MCF 10A (cell line): ENCODE measurements around the gene UBE3A. TPM values are rescaled to one million over a fixed set of nuclear protein-coding genes. Genes with fewer than 3 reads are reported as not detected.

Experiments used
- BruUV-seq: library from RNA; stranded (reverse); fragments of 400-500 nt; replicated peaks from 2 replicates; lab custom pipeline; 2021; lab: Mats Ljungman, UMichigan
- CTCF ChIA-PET: fragments of 300-600 bp; sonication (Branson Sonifier 250); formaldehyde crosslinking; extraction: SDS; loops from one replicate; lab custom pipeline; 2021; ENCODE audit warnings: antibody characterized with exemption, inconsistent platforms; lab: Yijun Ruan, JAX
- POLR2A ChIA-PET: fragments of 300-600, 350-650 bp; sonication (Branson Sonifier 250); formaldehyde crosslinking; extraction: SDS; loops from one replicate; lab custom pipeline; 2020; ENCODE audit warnings: antibody characterized with exemption, inconsistent platforms; lab: Yijun Ruan, JAX
- DNase-seq: peaks from one replicate; pipeline ENCODE4 v3.0.0-alpha.2; 2018; ENCODE audit not compliant: unreplicated experiment
- H3K27ac Mint-ChIP-seq: one replicate; pipeline ENCODE4 v1.8.0; 2022; ENCODE audit warnings: mild to moderate bottlenecking, low read depth, mixed read lengths; ENCODE audit not compliant: unreplicated experiment
- H3K27me3 Mint-ChIP-seq: one replicate; pipeline ENCODE4 v1.8.0; 2022; ENCODE audit warnings: mixed read lengths; ENCODE audit not compliant: insufficient read depth, unreplicated experiment
- H3K36me3 Mint-ChIP-seq: one replicate; pipeline ENCODE4 v1.8.0; 2022; ENCODE audit warnings: mild to moderate bottlenecking, moderate library complexity, mixed read lengths; ENCODE audit not compliant: insufficient read depth, unreplicated experiment
- H3K4me1 Mint-ChIP-seq: one replicate; pipeline ENCODE4 v1.8.0; 2022; ENCODE audit warnings: mixed read lengths; ENCODE audit not compliant: insufficient read depth, unreplicated experiment
- H3K4me3 Mint-ChIP-seq: one replicate; pipeline ENCODE4 v1.8.0; 2022; ENCODE audit warnings: mild to moderate bottlenecking, moderate library complexity, mixed read lengths; ENCODE audit not compliant: unreplicated experiment
- H3K9me3 Mint-ChIP-seq: one replicate; pipeline ENCODE4 v1.8.0; 2022; ENCODE audit warnings: mixed read lengths; ENCODE audit not compliant: unreplicated experiment
- intact Hi-C: fragments of 100-400 bp; cut with micrococcal nuclease; formaldehyde crosslinking; loops from 2 replicates; pipeline ENCODE4 v1.14.1; 2022
- total RNA-seq: library from RNA; stranded (reverse); gene quantifications from 2 replicates; pipeline ENCODE4 v1.2.3, GENCODE V29; 2022
- TF ChIP-seq, protein P1 (sequence below): fragments of 200-600 bp; IDR thresholded peaks from one replicate; pipeline ENCODE4 v1.8.0; 2022; ENCODE audit warnings: antibody characterized with exemption, mild to moderate bottlenecking; ENCODE audit not compliant: unreplicated experiment

UBE3A gene
- total RNA-seq, 1 experiment from 2014 or later: 101 TPM

DNA sequence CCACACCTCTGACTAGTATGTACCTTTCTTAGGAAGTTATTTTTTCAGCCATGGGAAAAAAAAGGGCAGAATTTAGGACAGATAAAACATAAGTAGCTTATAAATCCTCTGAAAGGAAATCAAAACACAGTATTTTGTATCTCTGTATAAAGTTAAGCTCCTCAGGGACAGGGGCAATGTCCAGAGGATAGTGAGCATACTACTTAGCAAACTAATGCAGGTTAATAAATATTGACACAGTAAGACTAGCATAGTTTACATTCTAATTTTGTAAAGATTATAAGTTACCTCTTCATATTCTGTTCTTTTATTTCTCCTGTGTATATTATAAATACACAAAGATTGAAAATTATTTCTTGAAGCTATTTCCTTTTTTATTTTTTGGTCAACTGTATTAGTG, 2.1 kb downstream of the UBE3A start:
- H3K36me3 Mint-ChIP-seq: no peaks in the 10 kb centered on the region
- TF ChIP-seq, protein P1, sequence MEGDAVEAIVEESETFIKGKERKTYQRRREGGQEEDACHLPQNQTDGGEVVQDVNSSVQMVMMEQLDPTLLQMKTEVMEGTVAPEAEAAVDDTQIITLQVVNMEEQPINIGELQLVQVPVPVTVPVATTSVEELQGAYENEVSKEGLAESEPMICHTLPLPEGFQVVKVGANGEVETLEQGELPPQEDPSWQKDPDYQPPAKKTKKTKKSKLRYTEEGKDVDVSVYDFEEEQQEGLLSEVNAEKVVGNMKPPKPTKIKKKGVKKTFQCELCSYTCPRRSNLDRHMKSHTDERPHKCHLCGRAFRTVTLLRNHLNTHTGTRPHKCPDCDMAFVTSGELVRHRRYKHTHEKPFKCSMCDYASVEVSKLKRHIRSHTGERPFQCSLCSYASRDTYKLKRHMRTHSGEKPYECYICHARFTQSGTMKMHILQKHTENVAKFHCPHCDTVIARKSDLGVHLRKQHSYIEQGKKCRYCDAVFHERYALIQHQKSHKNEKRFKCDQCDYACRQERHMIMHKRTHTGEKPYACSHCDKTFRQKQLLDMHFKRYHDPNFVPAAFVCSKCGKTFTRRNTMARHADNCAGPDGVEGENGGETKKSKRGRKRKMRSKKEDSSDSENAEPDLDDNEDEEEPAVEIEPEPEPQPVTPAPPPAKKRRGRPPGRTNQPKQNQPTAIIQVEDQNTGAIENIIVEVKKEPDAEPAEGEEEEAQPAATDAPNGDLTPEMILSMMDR: no peak
- H3K27me3 Mint-ChIP-seq: no peaks in the 10 kb centered on the region
- H3K4me1 Mint-ChIP-seq: peaks cover 18% of the 10 kb centered on the region
- intact Hi-C loops: loop anchor here (5.0 kb wide), 2 partner anchors 89 to 479 kb away; no protein-coding TSS in a partner anchor
- POLR2A ChIA-PET: interaction anchor here (0.6 to 1.4 kb wide), 7 partner anchors 14 to 109 kb away, joined by 3 read pairs; no protein-coding TSS in a partner anchor
- no peaks in the 10 kb centered on the region for H3K9me3 Mint-ChIP-seq
- peak overlapping the region; percentile 95 for H3K27ac Mint-ChIP-seq
- peak overlapping the region; percentile 86 for H3K4me3 Mint-ChIP-seq
- no TSS peak for BruUV-seq
- no peak for DNase-seq
- CTCF ChIA-PET: interaction anchor here (0.6 to 1.0 kb wide), 6 partner anchors 16 to 337 kb away, joined by 3 to 6 read pairs (median 4); no protein-coding TSS in a partner anchor

DNA sequence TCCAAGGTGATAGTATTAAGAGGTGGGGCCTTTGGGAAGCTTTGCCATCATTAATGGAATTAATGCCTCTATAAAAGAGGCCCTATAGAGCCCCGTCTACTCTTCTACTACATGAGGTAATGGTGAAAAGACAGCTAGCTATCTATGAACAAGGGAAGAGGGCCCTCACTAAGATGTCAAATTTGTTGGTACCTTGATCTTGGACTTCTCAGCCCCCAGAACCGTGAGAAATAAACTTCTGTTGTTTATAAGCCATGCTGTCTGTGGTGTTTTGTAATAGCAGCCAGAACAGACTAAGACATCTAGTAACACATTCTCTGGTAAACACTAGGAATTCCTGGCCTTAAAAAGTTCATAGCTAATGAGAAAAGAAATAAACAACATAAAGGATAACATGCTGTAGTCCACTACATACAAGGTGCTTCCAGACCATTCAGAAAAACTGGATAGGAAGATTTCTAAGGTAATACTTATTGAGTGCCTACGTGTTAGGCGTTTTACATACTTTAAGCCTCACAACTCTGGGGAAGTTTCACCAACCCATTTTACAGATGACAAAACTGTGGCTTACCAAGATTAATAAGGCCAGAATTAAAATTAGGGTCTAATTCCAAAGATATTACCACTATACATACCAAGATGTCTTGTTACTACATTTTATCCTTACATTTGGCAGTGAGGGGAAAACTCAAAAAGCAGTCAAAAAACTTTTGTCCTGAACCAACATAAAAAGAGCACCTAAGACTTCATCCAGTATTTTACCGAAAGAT, 3.2 kb downstream of the UBE3A start:
- TF ChIP-seq, protein P1: no peak
- H3K27me3 Mint-ChIP-seq: no peaks in the 10 kb centered on the region
- ChIA-PET POLR2A (interaction anchor here (0.6 to 1.4 kb wide), 3 partner anchors 13 to 99 kb away, joined by 3 read pairs; no protein-coding TSS in a partner anchor), CTCF (interaction anchor here (0.6 to 1.0 kb wide), 4 partner anchors 14 to 1949 kb away, joined by 3 to 6 read pairs (median 4); no protein-coding TSS in a partner anchor)
- H3K36me3 Mint-ChIP-seq: no peaks in the 10 kb centered on the region
- peak overlapping the region; percentile 95 for H3K27ac Mint-ChIP-seq
- DNase-seq: no peak
- peaks cover 19% of the 10 kb centered on the region for H3K4me1 Mint-ChIP-seq
- no peaks in the 10 kb centered on the region for H3K9me3 Mint-ChIP-seq
- no TSS peak for BruUV-seq
- no peak overlapping the region for H3K4me3 Mint-ChIP-seq
- intact Hi-C loops: loop anchor here (5.0 kb wide), 2 partner anchors 88 to 478 kb away; no protein-coding TSS in a partner anchor

DNA sequence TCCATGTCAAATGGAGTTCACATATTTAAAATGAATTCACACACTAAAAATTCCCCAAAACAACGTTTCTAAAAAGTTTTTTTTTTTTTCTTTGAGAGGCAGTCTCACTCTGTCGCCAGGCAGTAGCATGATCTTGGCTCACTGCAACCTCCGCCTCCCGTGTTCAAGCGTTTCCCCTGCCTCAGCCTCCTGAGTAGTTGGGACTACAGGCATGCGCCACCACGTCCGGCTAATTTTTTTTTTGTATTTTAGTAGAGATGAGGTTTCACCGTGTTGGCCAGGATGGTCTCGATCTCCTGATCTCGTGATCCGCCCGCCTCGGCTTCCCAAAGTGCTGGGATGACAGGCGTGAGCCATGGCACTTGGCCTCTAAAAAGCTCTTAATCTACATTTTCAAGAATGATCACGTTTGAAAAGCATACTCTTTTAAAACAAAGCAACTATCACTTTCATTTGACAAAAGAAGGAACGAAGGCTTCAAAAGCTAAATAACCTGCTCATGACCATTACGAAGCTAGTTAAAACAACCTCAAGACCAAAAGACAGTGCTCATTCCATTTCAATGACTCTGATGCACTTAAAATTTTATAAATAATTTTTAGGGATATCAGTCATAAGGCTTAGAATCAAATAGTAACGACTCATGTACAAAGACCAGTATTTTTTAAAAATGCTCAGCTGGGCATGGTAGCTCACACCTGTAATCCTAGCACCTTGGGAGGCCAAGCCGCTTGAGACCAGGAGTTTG, 5.5 kb downstream of the UBE3A start:
- DNase-seq: no peak
- no TSS peak for BruUV-seq
- Mint-ChIP-seq H3K36me3 (no peaks in the 10 kb centered on the region), H3K27me3 (no peaks in the 10 kb centered on the region), H3K4me1 (peaks cover 24% of the 10 kb centered on the region), H3K4me3 (no peak overlapping the region), H3K9me3 (no peaks in the 10 kb centered on the region), H3K27ac (no peak overlapping the region)
- intact Hi-C loops: no loop called here
- ChIA-PET POLR2A (interaction anchor here (0.7 to 1.4 kb wide), 4 partner anchors 8 to 31 kb away, joined by 3 to 5 read pairs (median 4); no protein-coding TSS in a partner anchor), CTCF (interaction anchor here (0.7 kb wide), 1 partner anchor 29 kb away, joined by 5 read pairs; no protein-coding TSS in a partner anchor)
- TF ChIP-seq, protein P1: no peak
